Activated T-helper 2 cell treated with anti-CD3 and anti-CD28 coated beads, Interferon-gamma antibody, Interleukin-2, Interleukin-4, amounts not matched to agents 10 μg/mL and 5 μg/mL and 100 μg/mL, durations not matched to agents 14 hours and 24 hours and 36 hours (primary cell): ENCODE results near the gene SLC9A8. TPM values are rescaled to one million over a fixed set of nuclear protein-coding genes. Genes with fewer than 3 reads are reported as not detected.

Source experiments
- DNase-seq: peaks from one replicate; pipeline ENCODE4 v3.0.0; 2021; ENCODE audit warnings: low spot score
- H3K27ac Mint-ChIP-seq: one replicate; pipeline ENCODE4 v1.8.0; 2021; ENCODE audit warnings: mixed read lengths
- H3K27me3 Mint-ChIP-seq: one replicate; pipeline ENCODE4 v1.8.0; 2021; ENCODE audit warnings: low read depth, mixed read lengths
- H3K36me3 Mint-ChIP-seq: one replicate; pipeline ENCODE4 v1.8.0; 2021; ENCODE audit warnings: low read depth, mixed read lengths
- H3K4me1 Mint-ChIP-seq: one replicate; pipeline ENCODE4 v1.8.0; 2021; ENCODE audit warnings: low read depth, mixed read lengths
- H3K4me3 Mint-ChIP-seq: one replicate; pipeline ENCODE4 v1.8.0; 2021; ENCODE audit warnings: low read depth, mild to moderate bottlenecking, moderate library complexity, mixed read lengths
- H3K9me3 Mint-ChIP-seq: one replicate; pipeline ENCODE4 v1.8.0; 2021; ENCODE audit warnings: mixed read lengths
- intact Hi-C: fragments of 100-400 bp; cut with micrococcal nuclease; formaldehyde crosslinking; loops from one replicate; pipeline ENCODE4 v1.15.1; 2023
- total RNA-seq: library from RNA; stranded (reverse); gene quantifications from 2 replicates; pipeline ENCODE4 v1.2.3, GENCODE V29; 2022

Gene SLC9A8
- total RNA-seq, 1 donor from 2014 or later = 18.7 TPM

- H3K36me3 Mint-ChIP-seq = peaks cover 18% of the 10 kb centered on the region
- H3K27me3 Mint-ChIP-seq = no peaks in the 10 kb centered on the region
- no peak overlapping the region for H3K27ac Mint-ChIP-seq
- H3K9me3 Mint-ChIP-seq = no peaks in the 10 kb centered on the region
- peaks cover 58% of the 10 kb centered on the region for H3K4me1 Mint-ChIP-seq
- DNase-seq = no peak
- H3K4me3 Mint-ChIP-seq = no peak overlapping the region
- intact Hi-C loops = loop anchor here (5.0 kb wide), 4 partner anchors 98 to 533 kb away; partner anchors contain the start of genes B4GALT5 and ZNFX1
Observed at GRCh38 chr20:49809803-49810359, 2.7 kb upstream of the SLC9A8 start.

DNA sequence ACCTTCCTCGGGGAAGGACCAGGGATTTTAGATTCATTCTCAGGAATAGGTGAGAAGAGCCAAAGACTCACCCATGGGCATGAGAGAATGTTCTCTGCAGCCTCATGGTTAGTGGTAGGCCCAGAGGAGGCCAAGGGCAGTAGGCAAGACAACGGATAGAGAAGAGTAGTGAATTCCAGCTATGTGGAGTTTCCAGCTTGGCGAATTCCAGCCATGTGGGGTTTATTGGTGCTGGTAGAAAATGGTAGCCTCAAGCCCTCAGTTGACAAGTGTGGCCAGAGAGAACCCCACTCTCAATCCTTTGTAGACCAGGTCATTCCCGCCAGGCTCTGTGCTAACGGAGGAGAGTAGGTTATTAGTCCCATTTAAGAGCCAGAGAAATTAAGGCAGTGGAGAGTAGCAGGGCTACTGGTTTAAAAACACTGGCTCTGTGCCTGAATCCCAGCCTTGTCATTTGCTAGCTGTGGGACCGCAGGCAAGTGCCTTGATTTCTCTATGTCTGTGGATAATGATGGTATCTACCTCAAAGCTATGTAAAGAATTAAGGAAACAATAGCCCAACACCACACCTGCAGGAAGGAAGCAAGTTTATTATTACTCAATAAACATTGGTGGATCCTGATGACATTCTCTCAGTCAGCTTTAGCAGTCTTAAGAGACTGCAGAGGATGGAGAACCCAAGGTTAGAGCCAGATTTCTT lies 2.0 kb upstream of the SLC9A8 start:
- H3K4me3 Mint-ChIP-seq = no peak overlapping the region

DNA sequence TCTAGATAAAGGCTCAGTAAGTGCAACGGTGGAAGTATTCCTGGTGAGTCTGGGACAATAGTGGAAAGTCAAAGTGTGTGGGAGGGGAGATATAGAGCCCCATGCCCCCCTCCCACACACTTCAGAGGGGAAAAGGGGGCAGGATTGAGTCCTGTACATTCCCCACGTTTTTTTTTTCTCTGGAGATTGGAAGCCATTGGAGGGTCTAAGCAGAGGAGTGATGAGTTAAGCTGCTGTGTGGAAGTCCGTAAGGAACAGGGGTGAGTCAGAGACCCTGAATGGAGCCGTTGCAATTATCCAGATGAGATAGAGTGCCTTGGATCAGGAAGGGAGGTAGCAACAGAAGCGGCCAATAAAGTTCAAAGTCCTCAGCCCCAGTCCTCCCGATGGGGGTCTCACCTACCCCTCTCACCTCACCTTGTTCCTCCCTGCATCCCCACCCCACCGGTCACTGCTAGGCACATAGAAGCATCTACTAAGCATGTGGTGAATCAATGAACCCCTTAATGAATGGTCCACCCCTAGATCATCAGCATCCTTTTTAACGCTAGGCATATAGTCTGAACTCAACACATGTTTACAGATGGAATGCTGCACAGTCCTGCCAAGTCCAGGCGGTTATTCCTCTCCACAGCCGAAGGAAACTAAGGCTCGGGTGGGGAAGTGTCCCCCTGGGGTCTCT lies 662 bp upstream of the SLC9A8 start:
- intact Hi-C loops = loop anchor here (2.0 to 5.0 kb wide), 4 partner anchors 100 to 535 kb away; partner anchors contain the start of genes B4GALT5 and ZNFX1
- Mint-ChIP-seq H3K4me1 (peaks cover 48% of the 10 kb centered on the region), H3K4me3 (peak overlapping the region; percentile 82), H3K36me3 (peaks cover 39% of the 10 kb centered on the region), H3K27ac (peak overlapping the region; percentile 94), H3K9me3 (no peaks in the 10 kb centered on the region), H3K27me3 (no peaks in the 10 kb centered on the region)
- no peak for DNase-seq

More for the DNA sequence above, 2.0 kb upstream of the SLC9A8 start:
- H3K27me3 Mint-ChIP-seq = no peaks in the 10 kb centered on the region
- H3K36me3 Mint-ChIP-seq = peaks cover 25% of the 10 kb centered on the region
- no peaks in the 10 kb centered on the region for H3K9me3 Mint-ChIP-seq
- H3K27ac Mint-ChIP-seq = no peak overlapping the region
- H3K4me1 Mint-ChIP-seq = peaks cover 56% of the 10 kb centered on the region
- intact Hi-C loops = loop anchor here (5.0 kb wide), 3 partner anchors 98 to 533 kb away; partner anchors contain the start of genes B4GALT5 and ZNFX1
- DNase-seq = no peak

GRCh38 chr20:49813305-49813974 lies 812 bp downstream of the SLC9A8 start:
- no peak for DNase-seq
- Mint-ChIP-seq H3K27me3 (no peaks in the 10 kb centered on the region), H3K4me1 (peaks cover 47% of the 10 kb centered on the region), H3K4me3 (peak overlapping the region; percentile 92), H3K9me3 (no peaks in the 10 kb centered on the region), H3K36me3 (peaks cover 53% of the 10 kb centered on the region), H3K27ac (peak overlapping the region; percentile 93)
- intact Hi-C loops = loop anchor here (2.0 to 5.0 kb wide), 4 partner anchors 101 to 536 kb away; partner anchors contain the start of genes B4GALT5 and ZNFX1

DNA sequence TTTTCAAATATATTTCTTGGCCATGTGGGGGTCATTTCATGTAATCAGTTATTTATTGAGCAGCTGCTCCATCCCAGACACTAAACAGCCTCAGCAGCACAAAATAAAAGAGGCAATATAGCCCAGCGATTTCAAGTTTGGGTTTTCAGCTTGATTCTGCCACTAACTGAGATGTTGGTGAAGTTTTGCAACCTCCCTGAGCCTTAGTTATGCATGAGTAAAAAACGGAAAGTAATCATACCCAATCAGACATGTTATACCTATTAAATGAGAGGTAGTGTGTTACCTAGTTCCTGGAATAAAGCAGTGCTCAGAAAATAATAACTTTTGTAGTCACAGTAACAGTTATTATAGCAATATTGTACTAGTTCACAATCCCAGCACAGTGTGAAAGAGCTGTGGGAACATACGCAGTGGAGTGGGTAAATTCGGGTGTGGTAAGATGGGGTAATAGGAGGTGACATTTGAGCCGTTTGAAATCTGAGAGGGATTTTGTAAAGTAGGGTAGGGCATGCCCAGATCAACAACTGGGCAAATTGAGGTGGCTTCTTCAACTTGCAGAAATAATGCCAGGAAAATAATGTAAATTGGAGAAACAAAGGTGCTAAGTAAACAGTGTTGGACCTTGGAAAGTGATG lies 1.5 kb downstream of the SLC9A8 start:
- intact Hi-C loops = loop anchor here (5.0 kb wide), 3 partner anchors 102 to 537 kb away; partner anchors contain the start of genes B4GALT5 and ZNFX1
- Mint-ChIP-seq H3K4me1 (peaks cover 46% of the 10 kb centered on the region), H3K4me3 (peak overlapping the region; percentile 92), H3K27me3 (no peaks in the 10 kb centered on the region), H3K27ac (peak overlapping the region; percentile 93), H3K36me3 (peaks cover 61% of the 10 kb centered on the region), H3K9me3 (peaks cover under 1% of the 10 kb centered on the region)
- no peak for DNase-seq

GRCh38 chr20:49818816-49819215 lies 6.2 kb downstream of the SLC9A8 start:
- H3K9me3 Mint-ChIP-seq = peaks cover 8% of the 10 kb centered on the region
- peaks cover 90% of the 10 kb centered on the region for H3K36me3 Mint-ChIP-seq
- intact Hi-C loops = no loop called here

DNA sequence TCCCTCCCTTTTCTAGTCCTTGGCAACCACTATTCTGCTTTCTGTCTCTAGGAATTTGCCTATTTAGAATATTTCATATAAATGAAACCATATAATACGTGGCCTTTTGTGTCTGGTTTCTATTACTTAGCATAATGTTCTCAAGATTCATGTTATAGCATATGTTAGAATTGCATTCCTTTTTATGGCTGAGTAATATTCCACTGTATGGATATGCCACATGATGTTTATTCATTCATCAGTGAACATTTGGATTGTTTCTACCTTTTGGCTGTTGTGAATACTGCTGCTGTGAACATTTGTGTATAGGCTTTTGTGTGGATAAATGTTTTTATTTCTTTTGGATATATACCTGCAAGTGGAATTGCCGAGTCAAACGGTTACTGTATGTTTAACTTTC lies 7.1 kb downstream of the SLC9A8 start:
- H3K9me3 Mint-ChIP-seq = peaks cover 8% of the 10 kb centered on the region
- no peaks in the 10 kb centered on the region for H3K27me3 Mint-ChIP-seq
- intact Hi-C loops = no loop called here
- no peak overlapping the region for H3K4me3 Mint-ChIP-seq
- peaks cover 90% of the 10 kb centered on the region for H3K36me3 Mint-ChIP-seq
- no peak for DNase-seq
- peaks cover 49% of the 10 kb centered on the region for H3K4me1 Mint-ChIP-seq
- H3K27ac Mint-ChIP-seq = no peak overlapping the region

More at GRCh38 chr20:49818816-49819215, 6.2 kb downstream of the SLC9A8 start:
- no peak for DNase-seq
- Mint-ChIP-seq H3K27me3 (no peaks in the 10 kb centered on the region), H3K4me1 (peaks cover 52% of the 10 kb centered on the region), H3K27ac (no peak overlapping the region), H3K4me3 (no peak overlapping the region)

- DNase-seq = no peak
- H3K36me3 Mint-ChIP-seq = peaks cover 90% of the 10 kb centered on the region
- no peak overlapping the region for H3K4me3 Mint-ChIP-seq
- peaks cover 8% of the 10 kb centered on the region for H3K9me3 Mint-ChIP-seq
- H3K27ac Mint-ChIP-seq = peak overlapping the region; percentile 54
- intact Hi-C loops = no loop called here
- H3K4me1 Mint-ChIP-seq = peaks cover 44% of the 10 kb centered on the region
- H3K27me3 Mint-ChIP-seq = no peaks in the 10 kb centered on the region
Observed at GRCh38 chr20:49821381-49821780, 8.8 kb downstream of the SLC9A8 start.

GRCh38 chr20:49821870-49822331 lies 9.3 kb downstream of the SLC9A8 start:
- Mint-ChIP-seq H3K27me3 (no peaks in the 10 kb centered on the region), H3K4me1 (peaks cover 44% of the 10 kb centered on the region), H3K9me3 (peaks cover 8% of the 10 kb centered on the region), H3K36me3 (peaks cover 87% of the 10 kb centered on the region), H3K27ac (peak overlapping the region; percentile 54), H3K4me3 (no peak overlapping the region)
- intact Hi-C loops = no loop called here
- no peak for DNase-seq

GRCh38 chr20:49823152-49823847 lies 10.7 kb downstream of the SLC9A8 start:
- intact Hi-C loops = no loop called here
- peaks cover 39% of the 10 kb centered on the region for H3K4me1 Mint-ChIP-seq
- no peak for DNase-seq
- peaks cover 80% of the 10 kb centered on the region for H3K36me3 Mint-ChIP-seq
- peaks cover 8% of the 10 kb centered on the region for H3K9me3 Mint-ChIP-seq
- H3K27ac Mint-ChIP-seq = peak overlapping the region; percentile 82
- H3K4me3 Mint-ChIP-seq = peak overlapping the region; percentile 1
- H3K27me3 Mint-ChIP-seq = no peaks in the 10 kb centered on the region

DNA sequence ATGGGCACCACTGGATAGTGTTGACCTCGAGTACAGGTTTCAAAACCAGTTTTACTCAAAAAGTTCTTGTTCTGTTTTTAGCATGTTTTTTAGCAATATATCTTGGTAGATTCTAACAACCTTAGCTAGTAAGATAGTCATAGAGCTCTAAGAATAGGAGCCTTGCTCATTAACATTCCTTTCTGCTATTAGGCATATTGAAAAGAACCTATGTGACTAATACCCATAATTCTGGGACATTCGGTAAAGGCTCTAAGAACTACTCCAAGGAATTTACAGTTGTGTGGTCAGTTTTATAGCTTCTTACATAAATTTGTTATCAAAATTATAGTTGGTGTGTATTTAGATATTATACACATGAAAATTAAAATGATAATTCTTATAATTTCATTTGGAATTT lies 11.6 kb downstream of the SLC9A8 start:
- H3K27me3 Mint-ChIP-seq = no peaks in the 10 kb centered on the region
- intact Hi-C loops = no loop called here
- peaks cover 73% of the 10 kb centered on the region for H3K36me3 Mint-ChIP-seq

More for the DNA sequence above, 11.6 kb downstream of the SLC9A8 start:
- H3K27ac Mint-ChIP-seq = peak overlapping the region; percentile 82
- H3K9me3 Mint-ChIP-seq = peaks cover 7% of the 10 kb centered on the region
- DNase-seq = no peak
- H3K4me1 Mint-ChIP-seq = peaks cover 39% of the 10 kb centered on the region
- H3K4me3 Mint-ChIP-seq = no peak overlapping the region
